ENCODE measurements around the gene GRB10. TPM values are rescaled to one million over a fixed set of nuclear protein-coding genes. Genes with fewer than 3 reads are reported as not detected.

GRB10 gene
- total RNA-seq, 1 experiment from 2014 or later, result 83.7 TPM

DNA sequence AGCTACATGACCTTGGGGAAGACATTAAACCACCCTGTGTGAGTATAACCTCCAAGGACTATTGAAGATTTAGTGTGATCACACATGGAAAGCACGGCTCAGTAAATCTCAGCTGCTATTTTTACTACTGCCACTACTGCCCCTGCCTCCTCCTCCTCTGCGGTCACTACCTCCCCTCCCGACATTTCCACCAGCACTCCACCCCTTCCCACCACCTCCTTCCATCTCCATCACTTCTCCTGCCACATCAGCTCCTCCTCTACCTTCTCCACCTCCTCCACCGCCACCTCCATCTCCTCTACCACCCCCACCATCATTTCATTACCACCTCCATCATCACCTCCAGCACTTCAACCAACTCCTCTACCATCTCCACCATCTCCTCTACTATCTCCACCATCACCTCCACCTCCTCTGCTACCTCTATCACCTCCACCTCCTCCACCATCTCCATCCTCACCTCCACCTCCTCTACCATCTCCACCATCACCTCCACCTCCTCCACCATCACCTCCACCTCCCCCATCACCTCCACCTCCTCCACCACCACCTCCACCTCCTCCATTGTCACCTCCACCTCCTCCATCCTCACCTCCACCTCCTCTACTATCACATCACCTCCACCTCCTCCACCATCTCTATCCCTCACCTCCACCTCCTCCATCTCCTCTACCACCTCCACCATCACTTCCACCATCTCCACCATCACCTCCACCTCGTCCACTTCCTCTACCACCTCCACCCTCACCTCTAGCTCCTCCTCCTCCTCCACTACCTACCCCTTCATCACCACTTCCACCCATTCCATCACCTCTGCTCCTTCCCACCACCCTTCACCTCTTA is 69.4 kb downstream of the GRB10 start:
- no peak for DNase-seq (ENCODE audit: low read depth)
- in situ Hi-C loops (cut with HindIII; ENCODE audit: low pct_unique_long_range_greater_than_20kb, low sequenced_read_pairs), result no loop called here

DNA sequence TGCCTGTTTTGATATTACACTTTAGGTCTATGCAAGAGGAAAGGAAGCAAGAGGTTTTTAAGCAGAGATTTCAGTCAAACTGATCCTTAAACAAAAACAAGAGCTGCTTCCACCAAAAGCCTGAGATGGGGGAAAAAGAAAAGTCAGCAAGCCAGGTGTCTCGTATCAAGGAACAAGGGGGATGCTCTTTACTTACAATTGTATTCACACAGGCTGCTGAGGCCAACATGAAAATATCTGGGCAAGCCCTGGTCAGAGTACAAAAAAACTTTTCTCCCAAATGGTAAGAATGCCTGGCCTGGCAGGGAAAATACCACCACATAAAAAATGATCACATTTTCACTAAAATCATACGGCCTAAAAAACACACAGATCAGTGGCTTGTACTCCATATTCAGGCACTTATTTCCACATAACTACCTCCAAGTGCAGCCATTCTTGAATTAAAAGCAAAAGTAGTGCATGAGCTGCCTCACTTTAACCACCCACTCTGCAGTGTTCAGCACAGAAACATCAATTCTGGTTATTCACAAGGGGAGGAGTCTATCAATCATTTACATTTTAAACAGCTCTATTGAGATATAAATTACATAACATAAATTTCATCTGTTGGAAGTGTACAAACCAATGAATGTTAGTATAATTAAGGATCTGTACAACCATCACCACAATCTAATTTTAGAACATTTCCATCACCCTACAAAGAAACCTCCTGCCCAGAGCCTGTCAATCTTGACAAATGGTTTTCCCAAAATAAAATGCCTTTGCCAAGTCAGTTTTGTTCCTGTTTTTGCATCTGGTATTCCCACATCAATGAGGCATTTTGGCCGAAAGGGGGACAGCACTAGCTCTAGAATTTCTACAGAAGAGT is 70.2 kb downstream of the GRB10 start:
- DNase-seq (ENCODE audit: low read depth), result no peak
- in situ Hi-C loops (cut with HindIII; ENCODE audit: low pct_unique_long_range_greater_than_20kb, low sequenced_read_pairs), result no loop called here

GRCh38 chr7:50711271-50712175 is 71.2 kb downstream of the GRB10 start:
- no peak for DNase-seq (ENCODE audit: low read depth)

DNA sequence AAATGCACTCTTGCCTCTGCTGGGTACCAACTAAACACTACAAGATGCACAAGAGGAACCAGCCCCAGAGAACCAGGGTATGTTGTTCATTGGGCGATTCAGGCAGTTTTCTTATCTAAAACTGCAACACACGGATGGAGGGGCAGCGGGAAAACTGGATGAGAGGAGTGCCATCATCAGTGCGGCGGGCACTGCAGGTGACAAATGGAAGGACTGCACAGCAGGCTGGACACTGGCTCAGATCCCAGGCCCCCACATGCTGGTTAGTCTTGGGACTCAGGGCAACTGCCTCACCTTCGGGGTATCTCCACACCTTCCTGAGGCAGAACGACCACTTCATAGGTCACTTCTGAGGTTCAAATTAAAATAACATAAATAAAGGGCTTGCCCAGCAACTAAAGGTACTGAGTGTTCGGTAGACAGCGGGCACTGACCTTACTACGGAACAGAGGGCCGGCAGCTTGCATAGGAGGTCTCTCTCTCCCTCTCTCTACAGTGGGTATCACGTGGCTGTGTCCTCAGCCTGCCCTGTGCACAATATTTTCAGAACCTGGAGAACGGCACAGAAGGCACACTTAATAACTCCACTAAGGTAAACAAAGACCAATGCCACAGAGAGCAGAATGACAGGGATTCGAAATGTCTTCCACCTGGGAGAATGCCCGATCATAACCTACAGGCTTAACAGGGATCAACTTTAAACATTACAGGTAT is 72.1 kb downstream of the GRB10 start:
- in situ Hi-C loops (cut with HindIII; ENCODE audit: low pct_unique_long_range_greater_than_20kb, low sequenced_read_pairs), result no loop called here

More at GRCh38 chr7:50711271-50712175, 71.2 kb downstream of the GRB10 start:
- in situ Hi-C loops (cut with HindIII; ENCODE audit: low pct_unique_long_range_greater_than_20kb, low sequenced_read_pairs), result no loop called here

GRCh38 chr7:50709151-50709550 is 73.5 kb downstream of the GRB10 start:
- in situ Hi-C loops (cut with HindIII; ENCODE audit: low pct_unique_long_range_greater_than_20kb, low sequenced_read_pairs), result no loop called here
- DNase-seq (ENCODE audit: low read depth), result no peak

More for the DNA sequence above, 72.1 kb downstream of the GRB10 start:
- no peak for DNase-seq (ENCODE audit: low read depth)

GRCh38 chr7:50707236-50708006 is 75.3 kb downstream of the GRB10 start:
- DNase-seq (ENCODE audit: low read depth), result no peak
- in situ Hi-C loops (cut with HindIII; ENCODE audit: low pct_unique_long_range_greater_than_20kb, low sequenced_read_pairs), result no loop called here

DNA sequence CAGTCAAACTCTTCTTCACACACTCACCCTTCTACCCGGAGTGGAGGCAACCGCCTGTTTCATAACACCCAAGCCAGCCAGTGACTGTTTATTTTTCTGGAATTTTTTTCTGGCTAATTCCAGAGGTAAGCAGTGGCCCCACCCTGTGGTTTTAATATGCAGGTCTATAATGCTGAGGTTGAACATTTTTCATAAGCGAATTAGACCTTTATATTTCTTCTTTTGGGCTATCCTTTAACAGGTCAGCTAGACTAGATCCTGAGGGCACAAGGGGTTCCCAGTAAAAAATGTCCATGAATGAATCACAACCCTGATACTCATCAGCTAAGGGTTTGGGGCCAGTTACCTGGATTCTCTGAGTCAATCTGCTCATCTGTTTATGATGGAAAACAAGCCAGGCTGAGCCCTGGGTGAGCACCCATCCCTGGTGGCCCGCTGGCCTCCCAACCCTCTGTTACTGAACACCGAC is 76.2 kb downstream of the GRB10 start:
- DNase-seq (ENCODE audit: low read depth), result peak; percentile 16

DNA sequence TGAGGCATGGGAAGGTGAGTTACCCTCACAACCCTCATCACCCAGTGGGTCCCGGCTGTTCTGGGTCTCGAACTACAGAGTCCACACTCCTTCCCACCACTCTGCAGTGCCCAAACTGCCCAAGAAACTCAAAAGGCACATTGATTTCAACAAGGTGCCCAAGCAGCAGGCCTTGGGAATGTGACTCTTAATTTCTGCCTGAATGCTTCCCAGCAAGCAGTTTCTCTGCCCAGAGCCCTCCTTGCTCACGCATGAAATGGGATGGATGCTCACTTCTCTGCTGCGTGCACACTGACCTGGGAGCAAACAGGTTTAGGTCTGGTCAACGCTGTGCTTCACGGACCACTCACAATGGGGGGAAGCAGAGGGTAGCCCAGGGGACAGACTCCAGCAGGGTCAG is 77.9 kb downstream of the GRB10 start:
- no peak for DNase-seq (ENCODE audit: low read depth)
- in situ Hi-C loops (cut with HindIII; ENCODE audit: low pct_unique_long_range_greater_than_20kb, low sequenced_read_pairs), result no loop called here

More for the DNA sequence above, 76.2 kb downstream of the GRB10 start:
- in situ Hi-C loops (cut with HindIII; ENCODE audit: low pct_unique_long_range_greater_than_20kb, low sequenced_read_pairs), result no loop called here

DNA sequence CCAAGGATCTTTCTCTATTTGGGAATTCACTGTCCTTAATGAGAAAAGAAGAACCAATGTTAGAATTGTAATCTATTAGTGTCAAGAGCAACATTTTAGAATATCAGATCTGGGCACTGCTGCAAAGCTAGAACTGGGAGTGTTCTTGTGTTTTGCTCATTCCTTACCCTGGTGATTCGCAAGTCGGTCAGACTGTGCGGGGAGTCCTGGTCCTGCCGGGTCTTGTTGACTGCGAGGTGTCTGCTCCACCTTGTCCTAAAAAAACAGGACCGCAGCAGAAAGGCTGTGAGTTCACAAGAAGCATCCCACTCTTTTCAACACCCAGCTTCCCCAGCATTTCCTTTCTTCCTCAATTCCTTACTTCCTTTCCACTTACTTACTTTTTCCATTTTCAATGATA is 79.0 kb downstream of the GRB10 start:
- DNase-seq (ENCODE audit: low read depth), result no peak
- in situ Hi-C loops (cut with HindIII; ENCODE audit: low pct_unique_long_range_greater_than_20kb, low sequenced_read_pairs), result no loop called here

- in situ Hi-C loops (cut with HindIII; ENCODE audit: low pct_unique_long_range_greater_than_20kb, low sequenced_read_pairs), result no loop called here
Measured at GRCh38 chr7:50699143-50699542, 83.6 kb downstream of the GRB10 start.

DNA sequence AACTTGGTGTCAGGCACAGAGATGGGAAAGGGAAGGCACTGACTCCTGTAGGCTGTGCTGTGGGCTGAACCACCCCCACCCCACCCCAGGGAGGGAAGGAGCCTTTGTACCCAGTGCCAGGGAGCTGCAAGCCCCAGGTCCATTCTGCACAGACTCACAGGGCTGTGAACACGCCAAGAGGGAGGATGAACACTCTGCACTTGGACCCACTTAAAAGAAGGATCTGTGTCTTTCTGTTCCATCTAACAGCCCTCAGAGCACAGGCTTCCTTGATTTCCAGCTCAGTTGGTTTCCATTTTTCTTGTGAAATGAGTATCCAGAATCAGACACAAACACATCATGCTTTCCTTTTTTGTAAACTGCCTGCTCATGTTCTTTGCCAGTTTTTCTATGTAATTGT is 84.9 kb downstream of the GRB10 start:
- in situ Hi-C loops (cut with HindIII; ENCODE audit: low pct_unique_long_range_greater_than_20kb, low sequenced_read_pairs), result no loop called here
- no peak for DNase-seq (ENCODE audit: low read depth)

More at GRCh38 chr7:50699143-50699542, 83.6 kb downstream of the GRB10 start:
- no peak for DNase-seq (ENCODE audit: low read depth)

GRCh38 chr7:50696810-50697582 is 85.7 kb downstream of the GRB10 start:
- in situ Hi-C loops (cut with HindIII; ENCODE audit: low pct_unique_long_range_greater_than_20kb, low sequenced_read_pairs), result no loop called here
- DNase-seq (ENCODE audit: low read depth), result no peak

DNA sequence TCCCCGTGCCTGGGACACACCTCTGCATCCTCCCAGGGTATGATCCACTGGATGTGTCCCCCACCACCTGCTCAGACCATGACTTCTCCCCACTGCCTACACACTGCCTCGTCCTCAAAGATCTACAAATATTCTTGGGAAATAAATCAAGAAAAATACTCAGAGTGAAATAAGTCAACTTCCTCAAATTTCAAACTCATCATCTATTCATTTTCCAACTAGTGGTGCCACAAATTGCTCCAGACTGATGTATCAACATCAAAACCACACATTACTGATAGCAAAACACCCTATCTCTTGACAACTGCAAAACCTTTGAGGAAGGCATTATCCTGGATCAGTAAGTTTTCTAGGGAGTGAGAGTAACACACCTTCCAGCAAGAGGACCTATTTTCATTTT is 87.7 kb downstream of the GRB10 start:
- in situ Hi-C loops (cut with HindIII; ENCODE audit: low pct_unique_long_range_greater_than_20kb, low sequenced_read_pairs), result no loop called here
- no peak for DNase-seq (ENCODE audit: low read depth)

- in situ Hi-C loops (cut with HindIII; ENCODE audit: low pct_unique_long_range_greater_than_20kb, low sequenced_read_pairs), result no loop called here
Measured at GRCh38 chr7:50693455-50694130, 89.1 kb downstream of the GRB10 start.

GRCh38 chr7:50690541-50691011 is 92.1 kb downstream of the GRB10 start:
- DNase-seq (ENCODE audit: low read depth), result no peak
- in situ Hi-C loops (cut with HindIII; ENCODE audit: low pct_unique_long_range_greater_than_20kb, low sequenced_read_pairs), result no loop called here

More at GRCh38 chr7:50693455-50694130, 89.1 kb downstream of the GRB10 start:
- DNase-seq (ENCODE audit: low read depth), result no peak

DNA sequence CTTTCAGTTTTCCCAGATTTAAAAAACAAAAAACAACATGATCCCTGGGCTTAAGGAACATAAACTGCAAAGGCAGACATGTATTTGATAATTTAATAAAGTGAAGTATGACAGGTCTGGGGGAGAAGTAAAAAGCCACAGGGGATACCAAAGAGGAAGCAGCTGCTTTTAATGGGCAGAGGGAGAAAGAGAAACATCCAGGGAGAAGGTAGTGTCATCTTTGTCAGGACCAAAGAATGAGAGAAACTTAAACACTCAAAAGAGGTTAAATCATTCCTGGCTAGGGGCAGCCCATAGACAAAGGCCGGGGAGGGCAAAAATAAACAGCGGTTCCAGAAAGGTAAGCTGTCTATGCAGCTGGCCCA is 94.5 kb downstream of the GRB10 start:
- in situ Hi-C loops (cut with HindIII; ENCODE audit: low pct_unique_long_range_greater_than_20kb, low sequenced_read_pairs), result no loop called here
- DNase-seq (ENCODE audit: low read depth), result no peak

Measured in Caki2 (cell line).